NB4 (cell line): ENCODE data around the gene KCNIP4.

ENCODE experiments used
- POLR2A ChIP-seq: IDR thresholded peaks from 2 replicates; pipeline ENCODE4 v1.6.1; 2011; ENCODE audit warnings: mild to moderate bottlenecking; ENCODE audit not compliant: insufficient read length; ENCODE audit errors: extremely low read depth
- TF ChIP-seq, protein P1 (sequence below): IDR thresholded peaks from one replicate; pipeline ENCODE4 v1.5.1; 2012; ENCODE audit warnings: low read depth, low read length
- TF ChIP-seq, protein P2 (sequence below): IDR thresholded peaks from 2 replicates; pipeline ENCODE4 v1.6.1; 2011; ENCODE audit warnings: low read depth, low read length

DNA sequence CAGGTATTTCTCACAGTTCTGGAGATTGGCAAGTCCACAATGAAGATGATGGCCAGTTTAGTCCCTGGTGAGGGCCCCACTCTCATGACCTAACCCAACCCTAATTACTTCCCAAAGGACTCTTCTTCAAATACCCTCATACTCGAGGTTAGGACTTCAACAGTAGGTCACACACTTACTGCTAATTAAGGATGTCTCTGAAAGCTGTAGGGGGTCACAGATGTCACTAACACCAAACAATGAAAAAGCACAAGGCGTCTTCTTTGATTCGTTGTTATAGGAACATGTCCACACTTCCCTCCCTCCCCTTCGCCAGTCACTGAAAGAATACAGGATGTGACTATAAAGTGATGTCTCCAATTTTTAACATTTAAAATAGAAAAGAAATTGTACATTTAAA, 938.6 kb downstream of the KCNIP4 start:
- TF ChIP-seq, protein P1, sequence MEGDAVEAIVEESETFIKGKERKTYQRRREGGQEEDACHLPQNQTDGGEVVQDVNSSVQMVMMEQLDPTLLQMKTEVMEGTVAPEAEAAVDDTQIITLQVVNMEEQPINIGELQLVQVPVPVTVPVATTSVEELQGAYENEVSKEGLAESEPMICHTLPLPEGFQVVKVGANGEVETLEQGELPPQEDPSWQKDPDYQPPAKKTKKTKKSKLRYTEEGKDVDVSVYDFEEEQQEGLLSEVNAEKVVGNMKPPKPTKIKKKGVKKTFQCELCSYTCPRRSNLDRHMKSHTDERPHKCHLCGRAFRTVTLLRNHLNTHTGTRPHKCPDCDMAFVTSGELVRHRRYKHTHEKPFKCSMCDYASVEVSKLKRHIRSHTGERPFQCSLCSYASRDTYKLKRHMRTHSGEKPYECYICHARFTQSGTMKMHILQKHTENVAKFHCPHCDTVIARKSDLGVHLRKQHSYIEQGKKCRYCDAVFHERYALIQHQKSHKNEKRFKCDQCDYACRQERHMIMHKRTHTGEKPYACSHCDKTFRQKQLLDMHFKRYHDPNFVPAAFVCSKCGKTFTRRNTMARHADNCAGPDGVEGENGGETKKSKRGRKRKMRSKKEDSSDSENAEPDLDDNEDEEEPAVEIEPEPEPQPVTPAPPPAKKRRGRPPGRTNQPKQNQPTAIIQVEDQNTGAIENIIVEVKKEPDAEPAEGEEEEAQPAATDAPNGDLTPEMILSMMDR: no peak
- TF ChIP-seq POLR2A: no peak
- TF ChIP-seq, protein P2, sequence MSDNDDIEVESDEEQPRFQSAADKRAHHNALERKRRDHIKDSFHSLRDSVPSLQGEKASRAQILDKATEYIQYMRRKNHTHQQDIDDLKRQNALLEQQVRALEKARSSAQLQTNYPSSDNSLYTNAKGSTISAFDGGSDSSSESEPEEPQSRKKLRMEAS: no peak
